Natural killer cell treated with Interleukin-12 subunit alpha and Interleukin-12 subunit beta and Interleukin-15 and Interleukin-18, amount 100 ng/mL, for 72 hours (primary cell): Measurements from ENCODE around the gene NBPF4. TPM values are rescaled to one million over a fixed set of nuclear protein-coding genes. Genes with fewer than 3 reads are reported as not detected.

Experiments used
- ATAC-seq, 2 donors: fragments of 150-1000 bp; cut with Tn5 transposase in 1 of 2; sonication (Bioruptor Pico), chemical (Tn5 transposase) in 1 of 2; 2 replicates each; pipeline ENCODE4 v1.10.0; 2021
- DNase-seq: peaks from one replicate; pipeline ENCODE4 v3.0.0; 2022; ENCODE audit warnings: low spot score
- H3K27ac Mint-ChIP-seq, 2 donors: 1 replicate in 1 of 2; 2 replicates in 1 of 2; pipeline ENCODE4 v1.8.0; 2022; ENCODE audit warnings: mixed read lengths in 2 of 2, mild to moderate bottlenecking in 1 of 2, moderate library complexity in 1 of 2
- H3K27me3 Mint-ChIP-seq, 2 donors: 1 replicate in 1 of 2; 2 replicates in 1 of 2; pipeline ENCODE4 v1.8.0; 2022; ENCODE audit warnings: mixed read lengths in 2 of 2
- H3K36me3 Mint-ChIP-seq: one replicate; pipeline ENCODE4 v1.8.0; 2022; ENCODE audit warnings: mixed read lengths
- H3K4me1 Mint-ChIP-seq, 2 donors: 1 replicate in 1 of 2; 2 replicates in 1 of 2; pipeline ENCODE4 v1.8.0; 2022; ENCODE audit warnings: low read depth in 2 of 2, mixed read lengths in 2 of 2, mild to moderate bottlenecking in 1 of 2
- H3K4me3 Mint-ChIP-seq: one replicate; pipeline ENCODE4 v1.8.0; 2022; ENCODE audit warnings: mixed read lengths
- H3K9me3 Mint-ChIP-seq: 2 replicates; pipeline ENCODE4 v1.8.0; 2022; ENCODE audit warnings: mixed read lengths
- total RNA-seq, 2 donors: library from RNA; stranded (reverse); gene quantifications; one replicate each; pipeline ENCODE4 v1.2.3, GENCODE V29; 2022

NBPF4 gene
- total RNA-seq, 2 donors from 2014 or later = not detected

DNA sequence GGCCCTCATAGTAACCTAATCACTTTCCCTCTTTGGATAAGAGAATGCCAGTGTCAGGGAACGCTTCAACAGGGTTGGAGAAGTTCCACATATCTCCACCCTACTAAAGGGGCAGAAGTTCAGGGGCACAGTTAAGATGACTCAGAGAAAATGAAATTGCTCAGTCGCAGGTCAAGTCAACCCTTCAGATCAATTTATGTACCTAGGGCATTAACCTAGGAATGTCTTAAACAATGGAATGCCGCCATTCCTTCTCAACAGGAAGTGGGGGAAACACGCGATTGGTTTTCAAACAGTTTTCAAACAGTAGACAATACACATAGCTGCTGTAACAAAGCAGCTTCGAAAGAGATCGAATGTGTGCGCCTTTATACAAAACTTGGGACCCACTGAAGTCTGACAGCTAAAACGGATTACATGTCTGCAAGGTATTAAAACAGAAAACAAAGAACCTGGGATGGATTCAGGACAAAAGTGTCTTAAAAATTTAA is 44.6 kb downstream of the NBPF4 start:
- Mint-ChIP-seq H3K27me3 (peaks cover 4 to 6% of the 10 kb centered on the region in 2 donors), H3K9me3 (no peaks in the 10 kb centered on the region), H3K36me3 (peaks cover 11% of the 10 kb centered on the region), H3K4me1 (peaks cover 21 to 36% of the 10 kb centered on the region in 2 donors), H3K27ac (peak overlapping the region; percentile 65 to 84), H3K4me3 (peak overlapping the region; percentile 90)
- DNase-seq (no peak), ATAC-seq (no peak)

- H3K36me3 Mint-ChIP-seq = peaks cover 11% of the 10 kb centered on the region
- peaks cover 9 to 14% of the 10 kb centered on the region in 2 donors for H3K4me1 Mint-ChIP-seq
- no peaks in the 10 kb centered on the region for H3K27me3 Mint-ChIP-seq
- no peak overlapping the region for H3K4me3 Mint-ChIP-seq
- peaks cover 4% of the 10 kb centered on the region for H3K9me3 Mint-ChIP-seq
- no peak for ATAC-seq
- H3K27ac Mint-ChIP-seq = no peak overlapping the region
- DNase-seq = no peak
Measured at GRCh38 chr1:108194051-108194450, 49.8 kb downstream of the NBPF4 start.

DNA sequence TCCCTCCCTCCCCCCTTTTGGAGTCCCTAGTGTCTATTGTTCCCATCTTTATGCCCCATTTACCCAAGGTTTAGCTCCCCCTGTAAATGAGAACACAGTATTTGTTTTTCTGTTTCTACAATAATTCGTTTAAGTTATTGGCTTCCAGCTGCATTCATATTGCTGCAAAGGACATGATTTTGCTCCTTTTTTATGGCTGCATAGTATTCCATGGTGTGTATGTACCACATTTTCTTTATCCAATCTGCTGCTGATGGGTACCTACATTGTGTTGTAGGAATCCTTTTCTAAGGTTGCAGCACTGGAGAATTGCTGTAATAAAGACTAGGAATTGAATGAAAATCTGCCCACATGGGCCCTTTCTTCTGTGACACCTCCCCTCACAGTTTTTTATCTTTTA is 50.5 kb downstream of the NBPF4 start:
- ATAC-seq = no peak
- H3K36me3 Mint-ChIP-seq = peaks cover 15% of the 10 kb centered on the region

DNA sequence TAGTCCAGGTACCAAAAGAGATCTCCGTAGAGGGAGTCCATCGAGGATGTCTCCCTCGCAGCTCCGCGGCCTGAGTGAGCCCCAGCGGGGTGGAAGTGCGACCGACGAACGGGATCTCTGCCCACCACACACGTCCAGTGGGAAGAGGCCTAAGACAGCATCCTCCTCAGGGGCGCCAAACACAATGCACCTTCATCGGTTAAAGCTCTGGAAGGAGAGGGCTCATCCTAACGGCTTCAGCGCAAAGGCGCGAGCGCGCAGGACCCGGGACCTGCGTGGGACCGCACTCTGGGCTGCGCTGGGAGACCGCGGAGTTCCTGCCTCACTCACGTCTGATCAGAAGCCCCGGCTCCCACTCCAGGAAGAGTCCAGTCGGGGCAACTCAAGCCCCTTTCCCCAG is 51.3 kb downstream of the NBPF4 start:
- H3K36me3 Mint-ChIP-seq = peaks cover 21% of the 10 kb centered on the region
- no peak overlapping the region for H3K27ac Mint-ChIP-seq
- H3K4me3 Mint-ChIP-seq = no peak overlapping the region
- ATAC-seq (no peak), DNase-seq (no peak)
- no peaks in the 10 kb centered on the region for H3K27me3 Mint-ChIP-seq
- peaks cover 0 to under 1% of the 10 kb centered on the region in 2 donors for H3K4me1 Mint-ChIP-seq
- peaks cover 6% of the 10 kb centered on the region for H3K9me3 Mint-ChIP-seq

More for the DNA sequence above, 50.5 kb downstream of the NBPF4 start:
- no peak overlapping the region for H3K27ac Mint-ChIP-seq
- peaks cover 3 to 8% of the 10 kb centered on the region in 2 donors for H3K4me1 Mint-ChIP-seq
- H3K9me3 Mint-ChIP-seq = peaks cover 4% of the 10 kb centered on the region
- no peak overlapping the region for H3K4me3 Mint-ChIP-seq
- no peaks in the 10 kb centered on the region for H3K27me3 Mint-ChIP-seq
- no peak for DNase-seq

GRCh38 chr1:108190686-108191416 is 53.0 kb downstream of the NBPF4 start:
- Mint-ChIP-seq H3K27me3 (no peaks in the 10 kb centered on the region), H3K9me3 (peaks cover 6% of the 10 kb centered on the region), H3K4me3 (no peak overlapping the region), H3K4me1 (no peaks in the 10 kb centered on the region), H3K36me3 (peaks cover 21% of the 10 kb centered on the region), H3K27ac (no peak overlapping the region)
- ATAC-seq = no peak
- DNase-seq = no peak

DNA sequence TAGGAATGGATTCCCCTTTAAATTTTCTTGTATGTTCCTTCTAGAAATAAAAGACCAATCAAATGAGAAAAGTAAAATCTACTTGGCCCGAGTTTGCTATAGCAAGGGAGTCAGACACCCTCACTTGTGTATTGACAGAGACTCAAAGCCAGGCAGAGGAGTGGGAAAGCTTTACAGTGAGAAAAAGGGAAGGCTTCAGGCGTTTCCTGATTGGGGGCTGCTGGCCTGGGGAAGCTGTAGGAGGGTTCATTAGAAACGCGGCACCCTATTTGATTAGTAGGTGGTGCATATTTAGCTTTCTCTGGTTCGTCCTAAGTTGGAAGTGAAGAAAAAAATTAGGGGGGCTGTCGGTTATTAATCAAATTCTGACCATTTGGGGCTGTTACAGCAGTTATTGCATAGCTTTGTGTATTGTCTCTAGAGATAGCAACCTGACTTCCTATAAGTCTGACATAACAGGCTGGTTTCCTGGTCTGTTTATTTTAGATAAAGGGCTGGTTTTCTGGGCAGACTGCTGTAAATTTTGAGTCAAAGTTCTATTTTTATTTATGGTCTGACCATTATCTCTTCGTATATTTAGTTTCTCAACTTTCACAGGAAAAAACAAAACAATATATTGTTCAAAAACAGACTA is 53.8 kb downstream of the NBPF4 start:
- ATAC-seq (no peak), DNase-seq (no peak)
- Mint-ChIP-seq H3K36me3 (peaks cover 19% of the 10 kb centered on the region), H3K27me3 (no peaks in the 10 kb centered on the region), H3K9me3 (peaks cover 6% of the 10 kb centered on the region), H3K4me1 (no peaks in the 10 kb centered on the region), H3K27ac (no peak overlapping the region), H3K4me3 (no peak overlapping the region)

DNA sequence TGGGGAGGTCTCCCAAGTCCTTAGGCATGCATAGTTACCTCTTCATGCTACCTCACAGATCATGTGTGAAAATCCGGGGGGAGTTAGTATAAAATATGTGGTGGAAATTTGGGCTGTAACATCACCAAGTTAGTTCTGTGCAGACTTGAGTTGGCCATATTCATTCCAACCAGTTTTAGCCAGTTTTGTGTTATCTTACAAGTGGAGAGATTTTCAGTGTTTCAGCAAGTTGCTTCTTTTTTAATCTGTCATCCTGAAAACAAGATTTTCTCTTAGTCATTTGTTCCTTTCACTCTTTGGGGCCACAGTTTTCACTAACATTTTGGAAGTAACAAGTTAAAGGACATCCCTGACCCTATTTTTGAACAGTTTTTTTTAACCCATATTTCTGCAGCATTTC is 55.1 kb downstream of the NBPF4 start:
- no peaks in the 10 kb centered on the region for H3K4me1 Mint-ChIP-seq
- no peak for DNase-seq
- peaks cover 19% of the 10 kb centered on the region for H3K36me3 Mint-ChIP-seq
- no peak overlapping the region for H3K4me3 Mint-ChIP-seq
- peaks cover 6% of the 10 kb centered on the region for H3K9me3 Mint-ChIP-seq
- no peaks in the 10 kb centered on the region for H3K27me3 Mint-ChIP-seq
- ATAC-seq = no peak
- H3K27ac Mint-ChIP-seq = no peak overlapping the region

GRCh38 chr1:108182959-108183700 is 60.7 kb downstream of the NBPF4 start:
- DNase-seq (no peak), ATAC-seq (no peak)
- Mint-ChIP-seq H3K4me3 (no peak overlapping the region), H3K4me1 (peaks cover 6 to 18% of the 10 kb centered on the region in 2 donors), H3K36me3 (peaks cover 34% of the 10 kb centered on the region), H3K9me3 (peaks cover 2% of the 10 kb centered on the region), H3K27me3 (no peaks in the 10 kb centered on the region), H3K27ac (no peak overlapping the region)

DNA sequence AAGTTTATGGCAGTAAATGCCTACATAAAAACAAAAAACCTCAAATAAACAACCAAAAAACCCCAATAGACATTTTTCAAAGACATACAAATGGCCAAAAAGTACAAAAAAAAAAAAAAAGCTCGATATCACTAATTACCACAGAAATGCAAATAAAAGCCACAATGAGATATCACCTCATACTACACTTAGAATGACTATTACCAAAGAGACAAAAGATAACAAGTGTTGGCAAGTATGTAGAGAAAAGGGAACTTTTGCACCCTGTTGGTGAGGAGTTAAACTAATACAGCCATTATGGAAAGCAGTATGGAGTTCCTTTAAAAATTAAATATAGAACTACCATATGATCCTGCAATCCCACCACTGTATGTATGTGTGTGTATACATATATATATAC is 64.9 kb downstream of the NBPF4 start:
- Mint-ChIP-seq H3K27ac (no peak overlapping the region), H3K36me3 (peaks cover 45% of the 10 kb centered on the region), H3K4me1 (peaks cover 20 to 27% of the 10 kb centered on the region in 2 donors), H3K9me3 (no peaks in the 10 kb centered on the region), H3K27me3 (no peaks in the 10 kb centered on the region), H3K4me3 (no peak overlapping the region)
- no peak for ATAC-seq
- DNase-seq = no peak

Other genes with a start within 250 kb of the NBPF4 start
- gene SLC25A24, start 43.7 kb downstream of the NBPF4 start, total RNA-seq = 10 to 100 TPM in 1 of 2 donors, 1 to 10 TPM in 1; 8.8 to 17.3 TPM
- under 1 TPM; 0.22 to 0.52 TPM for gene NBPF6, start 206.3 kb upstream of the NBPF4 start, total RNA-seq